Activated CD4-positive, alpha-beta T cell treated with anti-CD3 and anti-CD28 coated beads for 4 hours (primary cell): ENCODE data around the gene BCORL1.

Source experiments
- DNase-seq, 2 donors: peaks; one replicate each; pipeline ENCODE4 v3.0.0-alpha.2; 2020

Gene BCORL1

GRCh38 chrX:130012683-130013082, 30.2 kb downstream of the BCORL1 start:
- no peak for DNase-seq

GRCh38 chrX:130013661-130014060, 31.2 kb downstream of the BCORL1 start:
- no peak for DNase-seq

GRCh38 chrX:130014356-130014755, 31.9 kb downstream of the BCORL1 start:
- DNase-seq: no peak

GRCh38 chrX:130014770-130015169, 32.3 kb downstream of the BCORL1 start:
- no peak for DNase-seq

- no peak for DNase-seq
These were observed 32.7 kb downstream of the BCORL1 start for GRCh38 chrX:130015181-130015580.

GRCh38 chrX:130018143-130018542, 35.7 kb downstream of the BCORL1 start:
- DNase-seq: no peak

GRCh38 chrX:130020661-130021324, 38.4 kb downstream of the BCORL1 start:
- no peak for DNase-seq

- DNase-seq: peak; percentile 69 to 73
These were observed 41.7 kb downstream of the BCORL1 start for GRCh38 chrX:130024127-130024526.

- no peak for DNase-seq
These were observed 42.8 kb downstream of the BCORL1 start for GRCh38 chrX:130025256-130025655.

GRCh38 chrX:130027569-130027968, 45.1 kb downstream of the BCORL1 start:
- no peak for DNase-seq

GRCh38 chrX:130028196-130028595, 45.8 kb downstream of the BCORL1 start:
- DNase-seq: peak; percentile 41 to 50

- DNase-seq: no peak
These were observed 48.4 kb downstream of the BCORL1 start for GRCh38 chrX:130030826-130031225.

- no peak for DNase-seq
These were observed 50.1 kb downstream of the BCORL1 start for GRCh38 chrX:130032552-130032951.

- DNase-seq: no peak
These were observed 51.7 kb downstream of the BCORL1 start for GRCh38 chrX:130034178-130034577.

- no peak for DNase-seq
These were observed 57.4 kb downstream of the BCORL1 start for GRCh38 chrX:130039847-130040246.

- DNase-seq: no peak
These were observed 65.0 kb downstream of the BCORL1 start for GRCh38 chrX:130047416-130047815.

GRCh38 chrX:130048686-130049222, 66.3 kb downstream of the BCORL1 start:
- DNase-seq: no peak

- DNase-seq: no peak
These were observed 67.4 kb downstream of the BCORL1 start for GRCh38 chrX:130049821-130050220.

- DNase-seq: no peak
These were observed 68.9 kb downstream of the BCORL1 start for GRCh38 chrX:130051176-130051845.

GRCh38 chrX:130053236-130053635, 70.8 kb downstream of the BCORL1 start:
- DNase-seq: no peak

- DNase-seq: no peak
These were observed 72.7 kb downstream of the BCORL1 start for GRCh38 chrX:130055103-130055502.

- no peak for DNase-seq
These were observed 73.5 kb downstream of the BCORL1 start for GRCh38 chrX:130055899-130056298.

GRCh38 chrX:130057209-130057608, 74.8 kb downstream of the BCORL1 start:
- DNase-seq: no peak

- DNase-seq: no peak
These were observed 76.2 kb downstream of the BCORL1 start for GRCh38 chrX:130058652-130059051.
